Right renal pelvis (tissue), 4 donors: ENCODE data around the gene SNRPB2. TPM values are rescaled to one million over a fixed set of nuclear protein-coding genes. Genes with fewer than 3 reads are reported as not detected.

Source experiments
- DNase-seq, 4 donors: peaks; one replicate each; pipeline ENCODE4 v3.0.0-alpha.2; 2013; ENCODE audit warnings: low read depth in 4 of 4, low spot score in 3 of 4, missing footprints in 1 of 4
- polyA plus RNA-seq, 4 donors: library from polyadenylated mRNA; unstranded; fragments of 120-200 nt; gene quantifications; one replicate each; pipeline ENCODE4 v1.2.1, GENCODE V29; 2013; ENCODE audit not compliant: insufficient read length in 4 of 4

Gene SNRPB2
- polyA plus RNA-seq, 4 donors: 107 to 128 (median 124) TPM

DNA sequence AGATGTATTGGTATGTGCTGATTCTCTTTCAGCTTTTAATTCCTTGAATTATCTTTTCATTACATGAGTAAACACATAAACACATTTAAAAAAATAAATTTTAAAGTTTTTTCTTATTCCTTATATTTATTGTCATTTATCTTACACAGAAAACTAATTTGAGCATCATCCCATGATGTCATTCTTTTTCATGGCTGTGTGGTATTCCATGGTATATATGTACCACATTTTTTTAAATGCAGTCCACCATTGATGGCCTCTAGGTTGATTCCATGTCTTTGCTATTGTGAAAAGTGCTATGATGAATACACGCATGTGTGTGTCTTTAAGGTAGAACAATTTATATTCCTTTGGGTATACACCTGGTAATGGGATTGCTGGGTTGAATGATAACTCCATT lies 51.7 kb downstream of the SNRPB2 start:
- no peak for DNase-seq

DNA sequence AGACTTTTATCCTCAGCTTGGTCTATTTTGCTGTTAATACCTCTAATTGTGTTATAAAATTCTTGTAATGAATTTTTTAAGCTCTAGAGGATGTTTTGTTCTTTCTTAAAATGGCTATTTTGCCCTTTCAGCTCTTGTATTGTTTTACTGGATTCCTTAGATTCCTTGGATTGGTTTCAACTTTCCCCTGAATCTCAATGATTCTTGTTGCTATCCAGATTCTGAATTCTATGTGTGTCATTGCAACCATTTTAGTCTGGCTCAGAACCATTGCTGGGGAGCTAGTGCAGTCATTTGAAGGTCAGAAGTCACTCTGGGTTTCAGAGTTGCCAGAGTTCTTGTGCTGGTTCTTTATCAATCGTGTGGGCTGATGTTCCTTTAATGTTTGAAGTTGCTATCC lies 55.4 kb downstream of the SNRPB2 start:
- DNase-seq: no peak

Other genes starting within 250 kb of the SNRPB2 start
- 10 to 100 TPM; 19.0 to 22.7 (median 21.5) TPM for gene KIF16B, start 156.6 kb upstream of the SNRPB2 start, polyA plus RNA-seq
- gene OTOR, start 18.3 kb downstream of the SNRPB2 start, polyA plus RNA-seq: under 1 TPM in 2 of 4 donors, not detected in 2; 0.06 to 0.24 TPM